Measurements from ENCODE around the gene RPS19BP1. TPM values are rescaled to one million over a fixed set of nuclear protein-coding genes. Genes with fewer than 3 reads are reported as not detected.
"Not testable (repeated sequence)": the region's sequence is repeated elsewhere in the genome, so short reads cannot be mapped to it uniquely, and the experiment has no call there.

Gene RPS19BP1
- total RNA-seq, 1 donor from 2014 or later = 40.7 TPM

DNA sequence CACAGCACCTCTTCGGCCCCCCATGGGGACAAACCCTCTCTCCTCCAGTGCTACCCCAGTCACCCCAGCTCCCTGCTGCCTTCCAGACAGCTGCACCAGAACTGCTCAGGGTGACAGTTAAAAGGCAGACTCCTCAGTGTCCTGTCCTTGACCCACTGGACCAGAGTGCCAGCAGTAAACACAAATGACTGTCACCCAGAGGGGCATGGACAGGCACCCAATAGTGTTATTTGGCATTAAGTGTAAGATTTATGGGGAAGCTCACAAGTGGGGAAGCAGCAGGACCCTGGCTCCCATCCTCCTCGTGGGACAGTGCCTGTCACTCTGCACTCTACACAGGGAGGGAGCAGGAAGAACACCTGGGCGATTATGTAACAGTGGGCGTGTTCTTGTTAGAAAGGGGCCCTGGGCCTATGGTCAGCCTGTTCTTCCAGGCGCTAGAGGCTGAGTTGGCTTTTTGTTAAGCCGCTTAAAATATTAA, 5.0 kb downstream of the RPS19BP1 start:
- peak; percentile 14 for ATAC-seq

DNA sequence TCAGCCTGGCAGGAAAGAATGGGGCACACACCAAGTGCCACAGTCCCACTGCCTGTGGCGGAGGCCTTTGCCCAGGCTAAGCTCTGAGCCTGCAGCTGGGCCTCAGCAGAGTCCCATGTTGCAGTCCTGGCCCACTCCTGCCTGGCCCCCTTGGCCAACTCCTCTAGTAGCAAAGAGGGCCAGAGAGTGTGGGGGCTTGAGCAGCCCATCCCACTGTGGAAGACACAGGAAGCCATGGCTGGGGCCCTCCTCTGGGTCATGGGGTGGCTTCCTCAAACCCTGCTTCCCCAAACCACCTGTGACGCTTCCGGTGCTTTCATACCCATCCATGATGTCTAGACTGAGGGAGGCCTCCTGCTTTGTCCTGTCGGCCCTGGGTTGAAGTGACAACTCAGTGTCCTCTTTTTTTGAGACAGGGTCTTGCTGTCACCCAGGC, 5.8 kb downstream of the RPS19BP1 start:
- ATAC-seq = no peak

DNA sequence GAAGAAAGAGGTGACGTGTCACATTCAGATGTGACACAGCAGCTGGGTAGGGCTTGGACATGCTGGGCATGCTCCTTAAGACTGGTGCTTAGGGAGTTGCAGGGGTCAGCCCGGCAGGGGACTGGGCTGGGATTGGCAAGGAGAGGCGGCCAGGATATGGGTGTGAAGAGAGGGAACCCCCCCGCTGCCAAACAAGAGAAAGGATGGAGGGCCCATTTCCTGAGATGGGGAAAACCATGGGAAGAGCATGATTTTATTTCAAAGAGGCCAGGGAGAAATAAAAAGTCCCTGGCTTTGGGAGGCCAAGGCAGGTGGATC, 6.9 kb downstream of the RPS19BP1 start:
- ATAC-seq = no peak

DNA sequence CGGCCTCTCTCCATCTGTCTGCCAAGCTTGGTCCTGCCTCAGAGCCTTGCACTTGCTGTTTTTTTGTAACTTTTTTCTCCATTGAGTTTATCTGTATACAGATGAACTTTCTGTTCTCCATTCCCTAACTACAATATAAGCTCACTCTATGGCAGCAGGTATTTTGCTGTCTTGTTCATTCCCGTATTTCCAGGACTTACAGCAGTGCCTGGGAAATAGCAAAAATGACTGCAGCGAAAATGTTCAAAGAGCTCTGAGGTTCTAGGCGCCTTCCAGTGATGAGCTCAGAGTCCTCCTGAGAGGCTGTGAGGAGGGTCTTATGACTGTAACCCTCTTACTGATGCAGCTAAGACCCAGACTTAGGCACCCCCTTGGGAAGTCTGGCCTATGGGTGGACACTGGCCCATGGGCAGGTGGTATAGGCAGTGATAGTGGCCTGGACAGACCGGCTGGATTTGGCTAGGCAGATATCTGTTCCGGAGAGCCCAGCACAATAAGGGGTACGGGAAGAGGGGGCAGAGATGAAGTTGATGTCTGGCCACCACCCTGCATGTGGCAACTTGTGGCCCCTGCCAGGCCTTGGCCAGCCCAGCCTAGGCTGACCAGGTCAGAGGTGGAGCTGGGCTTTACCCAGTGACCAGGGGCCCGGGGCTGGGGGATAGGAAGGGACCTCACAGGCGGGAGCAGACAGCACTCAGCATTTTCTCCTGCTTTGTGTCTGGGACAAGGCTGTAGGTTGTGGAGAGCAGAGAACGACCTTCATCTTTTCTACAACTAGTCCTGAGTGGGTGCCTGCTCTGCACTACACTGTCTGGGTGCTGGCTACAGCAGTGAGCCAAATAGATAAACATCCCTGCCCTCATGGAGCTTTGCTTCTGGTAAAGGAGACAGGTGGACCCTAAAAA, 7.5 kb downstream of the RPS19BP1 start:
- no peak for ATAC-seq

DNA sequence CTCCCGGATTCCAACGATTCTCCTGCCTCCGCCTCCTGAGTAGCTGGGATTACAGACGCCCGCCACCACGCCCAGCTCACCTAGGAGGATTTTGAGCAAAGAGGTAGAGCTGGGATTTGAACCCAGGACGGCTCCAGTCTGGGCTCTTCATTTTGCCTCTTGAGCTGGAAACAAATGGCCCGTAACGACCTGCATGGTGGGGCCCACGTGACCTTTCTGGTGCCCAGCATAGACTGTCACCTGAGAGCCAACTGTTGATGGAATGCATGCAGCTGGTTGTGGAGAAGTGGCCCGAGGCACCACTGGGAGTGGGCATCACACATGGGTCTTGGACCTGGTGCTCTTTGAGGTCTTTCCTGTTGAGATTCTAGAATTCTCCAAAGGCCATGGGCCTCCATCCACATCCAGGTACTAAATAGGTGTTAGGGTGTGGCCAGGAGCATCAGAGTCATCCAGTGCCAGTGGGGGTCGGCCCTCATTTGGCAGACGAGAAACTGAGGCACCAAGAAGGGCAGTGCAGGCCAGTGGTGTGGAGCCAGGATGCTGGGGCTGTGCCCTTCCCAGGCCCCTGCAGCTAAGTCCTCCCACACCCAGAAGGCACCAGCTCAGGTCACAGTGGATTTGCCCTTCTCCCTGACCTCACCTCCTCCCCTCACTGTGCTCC, 8.3 kb downstream of the RPS19BP1 start:
- ATAC-seq = no peak

DNA sequence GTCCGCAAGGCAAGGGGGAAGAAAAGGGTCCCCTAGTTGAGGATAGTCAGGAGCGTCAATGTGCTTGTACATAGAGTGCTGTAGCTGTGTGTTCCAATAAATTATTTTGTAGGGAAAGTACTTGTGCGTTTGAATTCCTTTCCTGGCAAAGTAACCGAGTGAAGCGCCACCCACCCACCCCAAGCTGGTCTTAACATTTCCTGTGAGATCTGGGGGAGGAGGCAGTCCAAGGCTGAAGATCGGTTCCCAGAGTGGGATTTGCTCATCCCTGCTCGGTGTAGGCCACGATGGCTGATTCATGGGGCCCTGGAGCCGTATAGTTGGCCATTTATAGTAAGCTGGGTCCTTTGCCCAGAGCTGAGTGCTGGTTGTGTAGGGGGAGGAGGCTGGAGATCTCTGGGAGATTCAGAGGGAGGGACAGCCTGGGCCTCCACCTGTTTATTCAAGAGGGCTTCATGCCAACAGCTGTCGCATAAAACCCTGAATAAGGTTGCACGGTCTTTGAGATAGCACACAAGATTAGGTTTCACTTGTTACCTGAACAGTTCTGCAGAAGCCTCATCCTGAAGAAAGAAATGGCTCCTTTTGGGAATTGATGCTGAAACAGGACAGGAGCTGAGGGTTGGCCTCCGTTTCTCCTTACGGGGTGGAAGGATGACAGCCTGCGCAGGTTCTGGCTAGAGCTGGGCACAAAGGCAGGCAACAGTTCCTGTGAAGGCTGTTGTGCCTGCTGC, 9.8 kb downstream of the RPS19BP1 start:
- no peak for ATAC-seq

DNA sequence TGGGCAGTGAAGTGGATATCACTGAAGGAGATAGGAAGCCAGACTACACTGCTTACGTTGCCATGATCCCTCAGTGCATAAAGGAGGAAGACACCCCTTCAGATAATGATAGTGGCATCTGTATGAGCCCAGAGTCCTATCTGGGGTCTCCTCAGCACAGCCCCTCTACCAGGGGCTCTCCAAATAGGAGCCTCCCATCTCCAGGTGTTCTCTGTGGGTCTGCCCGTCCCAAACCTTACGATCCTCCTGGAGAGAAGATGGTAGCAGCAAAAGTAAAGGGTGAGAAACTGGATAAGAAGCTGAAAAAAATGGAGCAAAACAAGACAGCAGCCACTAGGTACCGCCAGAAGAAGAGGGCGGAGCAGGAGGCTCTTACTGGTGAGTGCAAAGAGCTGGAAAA, 10.5 kb downstream of the RPS19BP1 start:
- not testable (repeated sequence) for ATAC-seq

DNA sequence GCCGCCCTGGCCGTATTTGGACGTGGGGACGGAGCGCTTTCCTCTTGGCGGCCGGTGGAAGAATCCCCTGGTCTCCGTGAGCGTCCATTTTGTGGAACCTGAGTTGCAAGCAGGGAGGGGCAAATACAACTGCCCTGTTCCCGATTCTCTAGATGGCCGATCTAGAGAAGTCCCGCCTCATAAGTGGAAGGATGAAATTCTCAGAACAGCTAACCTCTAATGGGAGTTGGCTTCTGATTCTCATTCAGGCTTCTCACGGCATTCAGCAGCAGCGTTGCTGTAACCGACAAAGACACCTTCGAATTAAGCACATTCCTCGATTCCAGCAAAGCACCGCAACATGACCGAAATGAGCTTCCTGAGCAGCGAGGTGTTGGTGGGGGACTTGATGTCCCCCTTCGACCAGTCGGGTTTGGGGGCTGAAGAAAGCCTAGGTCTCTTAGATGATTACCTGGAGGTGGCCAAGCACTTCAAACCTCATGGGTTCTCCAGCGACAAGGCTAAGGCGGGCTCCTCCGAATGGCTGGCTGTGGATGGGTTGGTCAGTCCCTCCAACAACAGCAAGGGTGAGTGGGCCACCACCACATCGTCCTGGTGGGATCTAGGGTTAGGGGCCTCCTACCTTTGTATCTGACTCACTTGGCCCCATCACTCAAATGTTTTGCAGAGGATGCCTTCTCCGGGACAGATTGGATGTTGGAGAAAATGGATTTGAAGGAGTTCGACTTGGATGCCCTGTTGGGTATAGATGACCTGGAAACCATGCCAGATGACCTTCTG, 11.3 kb downstream of the RPS19BP1 start:
- ATAC-seq = not testable (repeated sequence)

DNA sequence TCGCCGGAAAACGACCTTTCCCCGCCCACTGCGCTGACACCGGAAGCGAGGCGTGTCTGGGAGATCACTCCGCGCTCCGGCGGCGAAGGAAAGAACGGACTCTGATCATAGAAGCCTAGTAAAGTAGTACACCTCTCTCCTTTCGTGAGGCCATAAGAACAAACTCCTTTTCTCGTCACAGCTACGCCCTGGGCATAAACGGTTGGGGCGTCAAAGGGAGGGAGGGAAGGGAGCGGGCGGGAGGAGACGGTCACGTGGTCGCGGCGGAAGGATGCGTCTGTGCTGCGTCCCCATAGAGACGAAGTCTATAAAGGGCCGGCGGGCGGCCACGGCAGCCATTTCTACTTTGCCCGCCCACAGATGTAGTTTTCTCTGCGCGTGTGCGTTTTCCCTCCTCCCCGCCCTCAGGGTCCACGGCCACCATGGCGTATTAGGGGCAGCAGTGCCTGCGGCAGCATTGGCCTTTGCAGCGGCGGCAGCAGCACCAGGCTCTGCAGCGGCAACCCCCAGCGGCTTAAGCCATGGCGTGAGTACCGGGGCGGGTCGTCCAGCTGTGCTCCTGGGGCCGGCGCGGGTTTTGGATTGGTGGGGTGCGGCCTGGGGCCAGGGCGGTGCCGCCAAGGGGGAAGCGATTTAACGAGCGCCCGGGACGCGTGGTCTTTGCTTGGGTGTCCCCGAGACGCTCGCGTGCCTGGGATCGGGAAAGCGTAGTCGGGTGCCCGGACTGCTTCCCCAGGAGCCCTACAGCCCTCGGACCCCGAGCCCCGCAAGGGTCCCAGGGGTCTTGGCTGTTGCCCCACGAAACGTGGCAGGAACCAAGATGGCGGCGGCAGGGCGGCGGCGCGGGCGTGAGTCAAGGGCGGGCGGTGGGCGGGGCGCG, 12.1 kb downstream of the RPS19BP1 start, which contains the start of gene ATF4:
TSS of gene ATF4 (plus strand) at position 337 of the 880 bp plus-strand sequence. CDS start 884 bp downstream, outside the sequence.
- peak; percentile 55 for ATAC-seq

DNA sequence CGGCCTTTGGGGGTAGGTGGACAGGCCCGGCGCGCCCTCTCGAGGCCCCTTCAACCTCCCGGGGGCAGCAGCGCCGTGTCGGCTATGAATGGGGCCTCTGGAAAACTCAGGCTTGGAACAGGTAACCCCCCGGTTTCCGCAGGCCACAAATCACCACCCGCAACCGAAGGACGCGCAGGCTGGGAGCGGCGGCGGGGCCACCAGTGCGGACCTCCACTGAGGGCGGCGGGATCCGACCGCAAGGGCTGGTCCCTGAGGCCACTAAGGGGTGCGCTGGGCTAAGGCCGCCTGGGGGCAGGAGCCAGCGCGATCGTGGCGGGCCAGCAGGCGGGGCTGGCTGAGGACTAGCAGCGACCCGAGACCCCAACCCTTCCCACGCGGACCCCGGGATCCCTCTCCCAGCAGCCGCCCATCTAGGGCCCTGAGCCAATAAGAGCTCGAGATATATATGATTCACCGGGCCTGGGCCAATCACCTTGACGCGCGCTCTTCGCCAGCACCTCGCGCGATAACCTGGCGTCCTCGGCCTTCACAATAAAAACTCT, 12.8 kb downstream of the RPS19BP1 start:
- ATAC-seq = peak; percentile 84

DNA sequence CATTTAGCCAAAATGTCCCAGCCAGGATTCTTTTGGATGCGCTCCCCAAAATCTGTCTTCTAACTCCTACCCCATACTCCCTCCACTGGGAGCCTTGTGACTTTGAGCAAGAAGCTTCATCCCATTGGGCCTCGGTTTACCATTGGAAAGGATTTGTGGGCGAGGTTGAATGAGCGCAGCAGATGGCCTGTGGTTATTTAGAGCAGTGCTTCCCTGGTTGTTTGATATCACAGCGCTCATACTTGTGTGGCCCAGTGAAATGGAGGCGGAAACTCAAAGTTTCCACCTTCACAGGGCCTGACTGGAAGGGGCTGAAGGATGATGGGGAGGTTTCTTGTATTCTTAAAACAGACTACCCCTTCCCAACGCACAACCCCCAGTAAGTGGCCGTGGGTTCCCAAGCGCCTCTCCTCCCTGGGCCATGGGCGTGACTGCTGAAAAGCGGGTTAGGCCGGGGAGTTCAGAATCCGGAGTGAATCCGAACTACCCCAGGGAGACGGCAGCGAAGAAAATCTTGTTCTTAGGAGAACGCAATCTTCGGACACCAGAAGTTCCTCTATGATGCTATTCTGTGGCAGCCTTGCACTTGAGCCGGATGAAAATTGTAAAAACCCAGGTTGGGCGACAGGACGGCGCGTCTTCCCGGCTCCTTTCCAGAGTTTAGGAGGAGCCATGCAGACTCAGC, 13.4 kb downstream of the RPS19BP1 start:
- ATAC-seq = no peak

DNA sequence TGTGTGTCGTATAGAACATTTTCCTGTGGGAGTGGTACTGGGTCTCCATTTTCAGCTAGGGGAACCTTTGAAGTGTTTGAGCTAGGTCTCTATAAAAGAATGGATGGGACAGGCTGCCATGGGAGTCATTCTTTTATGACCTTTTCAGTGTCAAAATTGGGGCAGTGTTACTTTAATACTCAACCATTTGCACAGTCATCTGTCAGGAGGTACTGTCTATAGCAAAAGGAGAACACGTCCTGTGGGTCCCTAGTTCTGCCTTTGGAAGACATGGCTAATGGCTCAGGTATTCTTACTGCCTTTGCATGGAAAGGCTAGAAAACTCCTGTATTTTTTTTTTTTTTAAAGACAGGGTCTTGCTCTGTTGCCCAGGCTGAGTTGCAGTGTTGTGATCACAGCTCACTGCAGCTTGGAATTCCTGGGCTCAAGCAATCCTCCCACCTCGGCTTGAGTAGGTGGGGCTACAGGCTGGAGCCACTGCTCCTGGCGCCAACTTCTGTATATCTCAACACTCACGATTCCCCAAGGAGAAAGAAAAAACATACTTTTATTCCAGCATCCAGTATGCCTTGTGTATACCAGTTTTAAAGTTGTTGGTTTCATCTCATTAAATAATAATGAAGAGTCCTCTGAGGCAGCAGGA, 14.3 kb downstream of the RPS19BP1 start:
- ATAC-seq = no peak

DNA sequence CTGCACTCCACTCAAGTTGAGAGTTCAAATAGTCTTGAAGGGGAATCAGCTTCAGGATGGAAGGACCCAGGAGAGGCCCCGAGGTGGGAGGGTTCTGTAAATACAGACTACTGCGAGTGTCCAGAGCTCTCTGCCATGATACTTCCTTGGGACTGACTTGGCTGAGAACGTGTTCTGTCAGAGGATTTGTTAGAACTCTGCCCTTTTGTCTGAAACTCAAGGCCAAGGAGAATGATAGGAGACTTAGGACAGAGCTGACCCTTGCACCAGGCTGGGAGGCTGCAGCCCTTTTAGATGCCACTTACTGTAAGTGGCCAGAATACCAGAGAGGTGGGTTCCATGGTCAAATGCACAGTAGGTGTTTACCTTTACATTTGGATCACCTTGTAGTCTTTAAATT, 15.1 kb downstream of the RPS19BP1 start:
- ATAC-seq = no peak

DNA sequence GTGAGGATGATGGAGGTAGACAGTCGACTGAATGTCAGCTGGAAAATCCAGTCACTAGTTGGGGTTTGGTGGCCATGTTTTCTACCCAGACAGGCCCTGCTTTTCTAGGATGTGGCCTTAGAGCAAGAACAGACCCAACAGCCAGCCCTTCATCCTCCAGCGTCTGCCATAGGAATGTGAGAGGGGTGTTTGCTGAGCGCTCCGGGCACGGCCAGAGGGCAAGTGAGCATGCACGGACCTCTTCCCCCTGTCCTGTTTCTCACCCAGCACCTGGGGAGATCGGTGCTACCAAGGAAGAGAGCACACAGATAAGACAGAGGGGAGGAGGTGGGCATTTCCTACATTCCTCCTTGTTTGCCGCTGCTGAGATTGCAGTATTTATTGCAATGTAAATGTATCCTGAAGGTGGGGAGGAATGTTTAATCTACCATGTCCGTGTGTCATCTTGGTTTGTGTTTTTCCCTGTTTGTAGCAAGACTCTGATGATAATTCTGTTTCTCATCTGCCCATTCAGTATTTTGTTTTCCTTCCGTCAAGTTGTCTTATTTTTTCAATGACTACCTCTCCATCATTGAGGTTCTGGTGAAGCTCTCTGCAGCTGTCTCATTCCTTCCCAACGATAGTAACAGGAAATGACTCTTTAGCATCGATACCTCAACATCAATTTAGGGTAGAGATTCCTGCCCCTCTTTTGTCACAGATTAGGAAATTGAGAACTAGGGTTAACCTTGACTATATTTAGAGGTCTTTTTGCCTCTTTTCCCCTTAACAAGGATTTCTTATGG, 17.1 kb downstream of the RPS19BP1 start:
- ATAC-seq = no peak

DNA sequence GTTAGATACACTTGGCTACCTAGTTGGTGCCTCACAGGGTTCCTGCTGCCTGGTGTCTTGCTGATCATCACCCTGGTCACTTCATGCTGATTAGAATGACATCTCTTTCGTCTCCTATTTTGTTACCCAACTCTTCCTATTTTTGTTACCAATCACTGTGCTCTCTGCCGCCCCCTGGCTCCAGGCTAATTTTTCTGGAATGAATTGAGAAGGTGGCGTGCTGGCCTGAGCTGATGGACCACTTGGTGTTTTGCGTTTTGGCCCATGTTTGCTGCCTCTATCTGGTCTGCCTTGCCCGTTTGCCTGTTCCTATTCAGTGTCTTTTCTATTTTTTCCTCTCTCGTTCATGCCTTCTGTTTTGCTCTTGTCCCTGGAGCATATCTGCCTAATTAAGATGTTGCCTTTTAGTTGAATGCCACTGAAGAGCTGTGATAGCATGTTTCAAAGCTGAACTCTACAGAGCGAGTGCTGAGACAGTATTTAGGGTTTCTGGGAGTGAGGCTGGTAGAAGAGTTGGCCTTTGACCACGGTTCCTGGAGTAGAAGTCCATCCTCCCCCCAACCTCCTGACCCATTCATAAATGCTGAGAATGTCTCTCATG, 18.1 kb downstream of the RPS19BP1 start:
- peak; percentile 6 for ATAC-seq

DNA sequence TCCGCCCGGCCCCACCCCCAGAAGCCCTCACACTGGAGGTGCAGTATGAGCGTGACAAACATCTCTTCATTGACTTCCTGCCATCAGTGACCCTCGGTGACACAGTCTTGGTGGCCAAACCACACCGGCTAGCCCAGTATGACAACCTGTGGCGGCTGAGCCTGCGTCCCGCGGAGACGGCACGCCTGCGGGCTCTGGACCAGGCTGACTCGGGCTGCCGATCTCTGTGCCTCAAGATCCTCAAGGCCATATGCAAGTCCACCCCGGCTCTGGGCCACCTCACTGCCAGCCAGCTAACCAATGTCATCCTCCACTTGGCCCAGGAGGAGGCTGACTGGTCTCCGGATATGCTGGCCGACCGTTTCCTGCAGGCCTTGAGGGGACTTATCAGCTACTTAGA, 18.8 kb downstream of the RPS19BP1 start:
- ATAC-seq = no peak

DNA sequence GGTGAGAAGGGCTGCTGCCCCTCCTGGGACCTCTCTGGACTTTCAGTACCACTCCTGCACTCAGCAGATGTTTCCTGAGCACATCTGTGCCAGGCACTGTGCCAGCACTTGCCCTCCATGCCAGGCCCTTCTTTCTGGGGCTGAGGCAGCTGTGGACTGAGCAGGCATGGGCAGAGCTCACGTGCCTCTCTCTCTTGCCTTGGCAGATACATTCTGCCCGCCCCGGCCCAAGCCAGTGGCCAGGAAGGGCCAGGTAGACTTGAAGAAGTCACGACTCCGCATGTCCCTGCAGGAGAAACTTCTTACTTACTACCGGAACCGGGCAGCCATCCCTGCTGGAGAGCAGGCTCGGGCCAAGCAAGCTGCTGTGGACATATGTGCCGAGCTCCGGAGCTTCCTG, 20.5 kb downstream of the RPS19BP1 start:
- ATAC-seq = peak; percentile 43

DNA sequence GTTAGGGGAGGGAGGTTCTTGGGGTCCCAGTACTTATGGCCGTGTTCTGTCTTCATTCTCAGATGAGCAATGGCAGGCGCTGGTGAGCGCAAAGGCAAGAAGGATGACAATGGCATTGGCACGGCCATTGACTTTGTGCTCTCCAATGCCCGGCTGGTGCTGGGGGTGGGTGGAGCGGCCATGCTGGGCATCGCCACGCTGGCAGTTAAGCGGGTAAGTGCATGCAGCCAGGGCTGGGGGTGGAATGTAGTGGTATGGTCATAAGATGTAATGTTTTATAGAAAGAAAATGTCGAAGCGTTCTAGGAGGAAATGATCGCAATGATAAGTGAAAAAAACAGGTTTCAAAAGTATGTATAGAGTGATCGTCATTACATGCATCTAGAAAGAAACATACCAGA, 21.3 kb downstream of the RPS19BP1 start:
- ATAC-seq = no peak

All from esophagus mucosa (tissue), 1 donor.